GM23338 (cell line): Measurements from ENCODE around the gene ASCL5.

Source experiments
- CTCF ChIP-seq, 2 experiments: fragments of 200-600 bp in 1 of 2; sonication (generic) in 1 of 2; conservative IDR thresholded peaks; 2 replicates each; pipeline versions ENCODE4 v1.5.1 to v1.6.1; 2016 to 2017; ENCODE audit warnings: antibody characterized with exemption in 2 of 2, low read depth in 2 of 2, mild to moderate bottlenecking in 2 of 2, moderate library complexity in 1 of 2
- EZH2 ChIP-seq: fragments of 200-600 bp; sonication (generic); IDR thresholded peaks from one replicate; pipeline ENCODE4 v1.8.0; 2017; ENCODE audit warnings: antibody characterized with exemption, mild to moderate bottlenecking, low read depth; ENCODE audit not compliant: unreplicated experiment

- no peak for TF ChIP-seq CTCF (conservative IDR thresholded peaks at IDR 0.05; ENCODE audit: low read depth in 2 of 2)
- no peak for TF ChIP-seq EZH2
Observed at GRCh38 chr1:201089596-201089995, 37.4 kb downstream of the ASCL5 start.
